Lower leg skin (tissue), 4 donors: ENCODE data around the gene TBC1D8. TPM values are rescaled to one million over a fixed set of nuclear protein-coding genes. Genes with fewer than 3 reads are reported as not detected.
A peak's percentile ranks its signal among the peaks of the same experiment; 100 is the strongest.

Source experiments
- DNase-seq, 2 donors: peaks; one replicate each; pipeline ENCODE4 v3.0.0-alpha.2; 2019; ENCODE audit warnings: low spot score in 2 of 2
- H3K4me3 ChIP-seq: fragments of 200-600 bp; sonication (generic); 2 replicates; pipeline ENCODE4 v1.5.1; 2017; ENCODE audit warnings: mild to moderate bottlenecking, low read depth; ENCODE audit not compliant: poor library complexity, severe bottlenecking
- CTCF ChIP-seq, 3 donors: fragments of 450-650 bp; IDR thresholded peaks; one replicate each; pipeline ENCODE4 v1.5.1; 2016; ENCODE audit warnings: antibody characterized with exemption in 3 of 3, mild to moderate bottlenecking in 3 of 3, moderate library complexity in 2 of 3
- POLR2A ChIP-seq, 2 donors: fragments of 450-650 bp; IDR thresholded peaks; one replicate each; pipeline ENCODE4 v1.6.1; 2016 to 2017; ENCODE audit warnings: antibody characterized with exemption in 2 of 2, mild to moderate bottlenecking in 1 of 2, moderate library complexity in 1 of 2
- WGBS, 2 donors: methylation state at CpG; one replicate each; pipeline ENCODE4 v1.1.5; 2018; 5-methylcytosine and 5-hydroxymethylcytosine counted together
- intact Hi-C: fragments of 100-400 bp; cut with DNase I; formaldehyde crosslinking; loops from one replicate; pipeline ENCODE4 v1.15.0; 2023; ENCODE audit warnings: low total_unique reads
- total RNA-seq, 4 donors: library from RNA; depleted of rRNA; stranded (reverse); fragments of >200 nt; gene quantifications; one replicate each; pipeline ENCODE4 v1.1.0, GENCODE V29; 2016

Gene TBC1D8
- total RNA-seq, 4 donors from 2014 or later = 29.4 to 102 (median 46.1) TPM

- 62 to 86% methylated on average over 1 of the region's 1 CpG for WGBS, 2 donors
- TF ChIP-seq CTCF (IDR thresholded peaks at IDR 0.05) (no peak), POLR2A (IDR thresholded peaks at IDR 0.05) (no peak)
- intact Hi-C loops = no loop called here
Observed at GRCh38 chr2:101081375-101081907, 69.7 kb downstream of the TBC1D8 start.

GRCh38 chr2:101080211-101081068 is 70.7 kb downstream of the TBC1D8 start:
- 85 to 86% methylated on average over 14 of the region's 14 CpGs for WGBS, 2 donors
- intact Hi-C loops = no loop called here
- H3K4me3 ChIP-seq = no peak overlapping the region
- DNase-seq = peak in 1 of 2 donors; percentile 21
- TF ChIP-seq POLR2A (IDR thresholded peaks at IDR 0.05) (no peak), CTCF (IDR thresholded peaks at IDR 0.05) (no peak)

More at GRCh38 chr2:101081375-101081907, 69.7 kb downstream of the TBC1D8 start:
- DNase-seq = no peak
- H3K4me3 ChIP-seq = no peak overlapping the region

- intact Hi-C loops = no loop called here
- no peak for TF ChIP-seq CTCF (IDR thresholded peaks at IDR 0.05)
- TF ChIP-seq POLR2A (IDR thresholded peaks at IDR 0.05) = no peak
- WGBS, 2 donors = 38 to 40% methylated on average over 2 of the region's 2 CpGs
Observed at GRCh38 chr2:101076581-101076980, 74.6 kb downstream of the TBC1D8 start.

DNA sequence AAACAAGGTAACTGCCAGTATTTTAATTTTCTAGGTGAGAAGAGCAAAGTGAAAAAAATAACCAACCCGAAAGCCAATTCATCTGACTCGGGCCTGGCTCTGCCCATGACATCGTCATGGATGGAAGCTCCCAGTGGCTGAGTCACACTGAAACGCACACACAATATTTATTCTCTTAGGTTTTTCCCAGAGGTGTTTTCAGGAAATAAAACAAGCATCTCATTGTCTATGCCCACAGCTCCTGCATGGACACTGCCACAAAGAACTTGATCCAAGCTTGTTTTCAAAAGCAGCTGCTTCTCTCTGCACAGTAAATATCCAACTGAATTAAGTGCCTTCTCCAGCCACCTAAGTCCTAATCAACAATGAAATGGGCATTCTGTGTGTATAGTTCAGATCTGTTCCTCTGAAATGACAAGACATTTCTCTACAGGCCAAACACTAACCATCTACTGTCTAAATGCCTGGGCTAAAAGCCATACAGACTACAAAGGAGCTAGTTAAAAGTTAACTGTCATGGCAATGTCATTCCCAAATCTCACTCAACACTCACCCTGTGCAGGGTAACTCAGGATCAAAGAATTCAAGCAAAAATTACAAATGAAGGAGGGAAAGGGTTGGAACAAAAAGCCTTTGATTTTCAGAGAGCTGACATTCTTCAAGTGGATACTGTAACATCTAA is 86.2 kb downstream of the TBC1D8 start:
- 22 to 38% methylated on average over 4 of the region's 4 CpGs for WGBS, 2 donors
- no peak for TF ChIP-seq POLR2A (IDR thresholded peaks at IDR 0.05)
- TF ChIP-seq CTCF (IDR thresholded peaks at IDR 0.05) = no peak
- intact Hi-C loops = no loop called here
- H3K4me3 ChIP-seq = no peak overlapping the region
- no peak for DNase-seq

More at GRCh38 chr2:101076581-101076980, 74.6 kb downstream of the TBC1D8 start:
- no peak for DNase-seq
- no peak overlapping the region for H3K4me3 ChIP-seq

- H3K4me3 ChIP-seq = no peak overlapping the region
- DNase-seq = no peak
- WGBS, 2 donors = 90 to 96% methylated on average over 3 of the region's 3 CpGs
- intact Hi-C loops = no loop called here
- TF ChIP-seq POLR2A (IDR thresholded peaks at IDR 0.05) (no peak), CTCF (IDR thresholded peaks at IDR 0.05) (no peak)
Observed at GRCh38 chr2:101064505-101064867, 86.7 kb downstream of the TBC1D8 start.
